ENCODE measurements around the gene GMPPA.

Gene GMPPA

DNA sequence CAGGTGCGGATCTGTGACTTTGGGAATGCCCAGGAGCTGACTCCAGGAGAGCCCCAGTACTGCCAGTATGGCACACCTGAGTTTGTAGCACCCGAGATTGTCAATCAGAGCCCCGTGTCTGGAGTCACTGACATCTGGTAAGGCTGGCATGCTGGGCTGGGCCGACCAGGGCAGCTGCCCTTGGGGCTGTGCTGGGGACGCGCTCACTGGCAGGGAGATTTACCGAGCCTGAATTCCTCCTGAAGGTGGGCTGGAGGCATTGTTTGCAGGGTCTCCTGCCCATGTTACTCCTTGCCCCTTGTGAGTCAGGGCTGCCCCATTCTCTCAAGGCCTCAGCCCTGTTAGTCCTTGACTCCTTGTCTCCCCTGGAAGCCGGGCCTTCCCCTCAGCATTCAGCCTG, 18.7 kb upstream of the GMPPA start:
- H3K36me3 ChIP-seq (ENCODE audit: control insufficient read depth, insufficient read depth, low read length): peaks cover 11% of the 10 kb centered on the region
- no peak overlapping the region for H3K4me3 ChIP-seq (ENCODE audit: low read depth, low read length)
- H3K9me3 ChIP-seq (ENCODE audit: control insufficient read depth, insufficient read depth, low read length): no peaks in the 10 kb centered on the region
- peaks cover 5% of the 10 kb centered on the region for H3K4me1 ChIP-seq (ENCODE audit: control insufficient read depth, insufficient read depth, low read length)
- peaks cover 19% of the 10 kb centered on the region for H3K27me3 ChIP-seq (ENCODE audit: control insufficient read depth, insufficient read depth, low read length)
- H3K9ac ChIP-seq (ENCODE audit: low read depth, low read length): no peak overlapping the region

DNA sequence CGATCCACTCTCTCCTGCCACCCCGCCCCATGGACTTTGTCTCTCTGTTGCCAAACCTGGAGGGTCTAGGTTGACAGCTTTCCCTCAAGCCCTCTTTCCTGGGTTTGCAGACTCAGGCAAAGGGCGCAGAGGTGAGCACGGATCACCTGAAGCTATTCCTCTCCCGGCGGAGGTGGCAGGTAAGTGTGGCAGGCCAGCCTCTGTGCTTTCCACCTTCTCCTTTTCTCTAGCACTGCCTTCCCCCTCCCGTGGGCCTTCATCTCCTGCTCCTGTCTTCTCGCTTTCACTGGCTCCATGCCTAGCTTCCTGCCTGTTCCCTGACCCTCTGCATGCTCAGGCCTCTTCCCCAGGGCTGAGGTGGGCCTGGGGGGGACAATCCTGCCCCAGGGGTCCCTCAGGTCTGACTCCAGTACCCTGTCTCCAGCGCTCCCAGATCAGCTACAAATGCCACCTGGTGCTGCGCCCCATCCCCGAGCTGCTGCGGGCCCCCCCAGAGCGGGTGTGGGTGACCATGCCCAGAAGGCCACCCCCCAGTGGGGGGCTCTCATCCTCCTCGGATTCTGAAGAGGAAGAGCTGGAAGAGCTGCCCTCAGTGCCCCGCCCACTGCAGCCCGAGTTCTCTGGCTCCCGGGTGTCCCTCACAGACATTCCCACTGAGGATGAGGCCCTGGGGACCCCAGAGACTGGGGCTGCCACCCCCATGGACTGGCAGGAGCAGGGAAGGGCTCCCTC, 15.9 kb upstream of the GMPPA start:
- Histone ChIP-seq H3K4me3 (ENCODE audit: low read depth, low read length) (no peak overlapping the region), H3K36me3 (ENCODE audit: control insufficient read depth, insufficient read depth, low read length) (peaks cover 11% of the 10 kb centered on the region), H3K9me3 (ENCODE audit: control insufficient read depth, insufficient read depth, low read length) (no peaks in the 10 kb centered on the region), H3K9ac (ENCODE audit: low read depth, low read length) (no peak overlapping the region), H3K4me1 (ENCODE audit: control insufficient read depth, insufficient read depth, low read length) (peaks cover 16% of the 10 kb centered on the region), H3K27me3 (ENCODE audit: control insufficient read depth, insufficient read depth, low read length) (peaks cover 34% of the 10 kb centered on the region)

GRCh38 chr2:219483451-219484342, 15.0 kb upstream of the GMPPA start:
- Histone ChIP-seq H3K27me3 (ENCODE audit: control insufficient read depth, insufficient read depth, low read length) (peaks cover 34% of the 10 kb centered on the region), H3K4me1 (ENCODE audit: control insufficient read depth, insufficient read depth, low read length) (peaks cover 16% of the 10 kb centered on the region), H3K4me3 (ENCODE audit: low read depth, low read length) (peak overlapping the region; percentile 35), H3K9ac (ENCODE audit: low read depth, low read length) (no peak overlapping the region), H3K9me3 (ENCODE audit: control insufficient read depth, insufficient read depth, low read length) (no peaks in the 10 kb centered on the region), H3K36me3 (ENCODE audit: control insufficient read depth, insufficient read depth, low read length) (peaks cover 11% of the 10 kb centered on the region)

DNA sequence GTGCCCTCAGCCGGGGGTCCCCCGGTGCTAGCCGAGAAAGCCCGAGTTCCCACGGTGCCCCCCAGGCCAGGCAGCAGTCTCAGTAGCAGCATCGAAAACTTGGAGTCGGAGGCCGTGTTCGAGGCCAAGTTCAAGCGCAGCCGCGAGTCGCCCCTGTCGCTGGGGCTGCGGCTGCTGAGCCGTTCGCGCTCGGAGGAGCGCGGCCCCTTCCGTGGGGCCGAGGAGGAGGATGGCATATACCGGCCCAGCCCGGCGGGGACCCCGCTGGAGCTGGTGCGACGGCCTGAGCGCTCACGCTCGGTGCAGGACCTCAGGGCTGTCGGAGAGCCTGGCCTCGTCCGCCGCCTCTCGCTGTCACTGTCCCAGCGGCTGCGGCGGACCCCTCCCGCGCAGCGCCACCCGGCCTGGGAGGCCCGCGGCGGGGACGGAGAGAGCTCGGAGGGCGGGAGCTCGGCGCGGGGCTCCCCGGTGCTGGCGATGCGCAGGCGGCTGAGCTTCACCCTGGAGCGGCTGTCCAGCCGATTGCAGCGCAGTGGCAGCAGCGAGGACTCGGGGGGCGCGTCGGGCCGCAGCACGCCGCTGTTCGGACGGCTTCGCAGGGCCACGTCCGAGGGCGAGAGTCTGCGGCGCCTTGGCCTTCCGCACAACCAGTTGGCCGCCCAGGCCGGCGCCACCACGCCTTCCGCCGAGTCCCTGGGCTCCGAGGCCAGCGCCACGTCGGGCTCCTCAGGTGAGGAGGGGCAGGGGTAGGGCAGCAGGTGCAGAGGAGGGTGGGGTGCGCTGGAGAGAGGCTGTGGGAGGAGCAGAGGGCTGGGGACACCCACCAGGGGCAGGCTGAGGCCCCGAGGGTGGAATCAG, 14.1 kb upstream of the GMPPA start:
- peaks cover 16% of the 10 kb centered on the region for H3K4me1 ChIP-seq (ENCODE audit: control insufficient read depth, insufficient read depth, low read length)
- peaks cover 13% of the 10 kb centered on the region for H3K36me3 ChIP-seq (ENCODE audit: control insufficient read depth, insufficient read depth, low read length)
- peaks cover 34% of the 10 kb centered on the region for H3K27me3 ChIP-seq (ENCODE audit: control insufficient read depth, insufficient read depth, low read length)
- H3K4me3 ChIP-seq (ENCODE audit: low read depth, low read length): peak overlapping the region; percentile 35
- no peak overlapping the region for H3K9ac ChIP-seq (ENCODE audit: low read depth, low read length)
- H3K9me3 ChIP-seq (ENCODE audit: control insufficient read depth, insufficient read depth, low read length): no peaks in the 10 kb centered on the region

DNA sequence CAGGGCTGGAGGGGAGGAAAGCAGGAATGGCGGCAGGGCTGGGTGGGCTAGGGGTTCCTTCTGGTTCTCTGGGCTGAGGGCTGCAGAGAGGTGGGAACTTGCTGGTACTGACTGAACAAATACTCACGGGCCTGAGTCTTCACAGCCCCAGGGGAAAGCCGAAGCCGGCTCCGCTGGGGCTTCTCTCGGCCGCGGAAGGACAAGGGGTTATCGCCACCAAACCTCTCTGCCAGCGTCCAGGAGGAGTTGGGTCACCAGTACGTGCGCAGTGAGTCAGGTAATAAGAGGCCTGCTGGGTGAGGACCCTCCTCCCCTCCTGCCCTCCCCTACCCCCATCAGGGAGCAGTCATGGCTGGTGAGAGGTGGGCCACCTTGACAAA, 13.5 kb upstream of the GMPPA start:
- peaks cover 16% of the 10 kb centered on the region for H3K4me1 ChIP-seq (ENCODE audit: control insufficient read depth, insufficient read depth, low read length)
- no peak overlapping the region for H3K9ac ChIP-seq (ENCODE audit: low read depth, low read length)
- H3K27me3 ChIP-seq (ENCODE audit: control insufficient read depth, insufficient read depth, low read length): peaks cover 34% of the 10 kb centered on the region
- H3K36me3 ChIP-seq (ENCODE audit: control insufficient read depth, insufficient read depth, low read length): peaks cover 8% of the 10 kb centered on the region
- peak overlapping the region; percentile 35 for H3K4me3 ChIP-seq (ENCODE audit: low read depth, low read length)
- no peaks in the 10 kb centered on the region for H3K9me3 ChIP-seq (ENCODE audit: control insufficient read depth, insufficient read depth, low read length)

DNA sequence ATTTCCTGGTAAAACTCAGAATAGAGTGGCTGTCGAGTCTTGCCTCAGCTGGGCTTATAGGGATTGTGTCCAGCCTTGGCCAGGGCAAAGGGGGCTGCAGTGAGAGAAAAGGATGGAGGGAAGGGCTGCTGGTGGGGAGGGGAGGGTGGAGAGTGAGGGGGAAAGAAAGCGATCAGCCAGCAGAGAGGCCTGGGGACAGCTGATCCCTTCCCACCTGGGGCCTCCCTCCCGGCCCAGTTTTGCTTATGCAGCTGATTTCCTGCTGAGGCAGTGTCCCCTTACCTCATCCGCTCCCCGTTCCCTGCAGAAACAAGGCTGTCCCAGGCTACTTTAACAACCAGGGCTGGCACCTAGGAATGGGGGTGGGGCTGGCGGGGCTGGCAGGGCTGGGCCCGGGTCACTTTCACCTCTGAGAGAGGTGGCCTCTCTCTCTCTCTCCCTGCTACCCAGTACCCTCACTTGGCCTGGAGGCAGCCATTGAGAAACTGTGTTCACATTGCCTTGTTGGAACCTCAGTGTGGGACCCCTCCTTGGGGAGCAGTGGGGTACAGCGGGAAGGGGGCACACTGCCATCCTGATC, 12.2 kb upstream of the GMPPA start:
- Histone ChIP-seq H3K9ac (ENCODE audit: low read depth, low read length) (no peak overlapping the region), H3K4me1 (ENCODE audit: control insufficient read depth, insufficient read depth, low read length) (peaks cover 16% of the 10 kb centered on the region), H3K9me3 (ENCODE audit: control insufficient read depth, insufficient read depth, low read length) (no peaks in the 10 kb centered on the region), H3K36me3 (ENCODE audit: control insufficient read depth, insufficient read depth, low read length) (peaks cover 5% of the 10 kb centered on the region), H3K27me3 (ENCODE audit: control insufficient read depth, insufficient read depth, low read length) (peaks cover 34% of the 10 kb centered on the region), H3K4me3 (ENCODE audit: low read depth, low read length) (no peak overlapping the region)

- Histone ChIP-seq H3K27me3 (ENCODE audit: control insufficient read depth, insufficient read depth, low read length) (peaks cover 31% of the 10 kb centered on the region), H3K4me1 (ENCODE audit: control insufficient read depth, insufficient read depth, low read length) (peaks cover 16% of the 10 kb centered on the region), H3K4me3 (ENCODE audit: low read depth, low read length) (no peak overlapping the region), H3K36me3 (ENCODE audit: control insufficient read depth, insufficient read depth, low read length) (peaks cover 2% of the 10 kb centered on the region), H3K9me3 (ENCODE audit: control insufficient read depth, insufficient read depth, low read length) (no peaks in the 10 kb centered on the region), H3K9ac (ENCODE audit: low read depth, low read length) (no peak overlapping the region)
These were observed 10.4 kb upstream of the GMPPA start for GRCh38 chr2:219488149-219488843.

DNA sequence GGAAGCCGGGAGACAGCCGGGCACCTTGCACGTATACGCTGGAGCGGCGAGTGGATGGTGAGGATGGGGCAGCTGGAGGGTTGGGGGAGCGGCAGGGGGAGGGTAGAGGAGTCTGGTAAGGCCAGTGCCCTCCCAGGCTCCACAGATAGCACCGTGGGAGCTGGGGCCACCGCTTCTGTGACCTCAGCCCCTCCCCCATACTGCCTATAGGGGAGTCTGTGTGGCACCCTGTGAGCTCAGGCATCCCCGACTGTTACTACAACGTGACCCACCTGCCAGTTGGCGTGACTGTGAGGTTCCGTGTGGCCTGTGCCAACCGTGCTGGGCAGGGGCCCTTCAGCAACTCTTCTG, 9.9 kb upstream of the GMPPA start:
- Histone ChIP-seq H3K4me1 (ENCODE audit: control insufficient read depth, insufficient read depth, low read length) (peaks cover 16% of the 10 kb centered on the region), H3K9me3 (ENCODE audit: control insufficient read depth, insufficient read depth, low read length) (no peaks in the 10 kb centered on the region), H3K9ac (ENCODE audit: low read depth, low read length) (no peak overlapping the region), H3K4me3 (ENCODE audit: low read depth, low read length) (no peak overlapping the region), H3K27me3 (ENCODE audit: control insufficient read depth, insufficient read depth, low read length) (peaks cover 35% of the 10 kb centered on the region), H3K36me3 (ENCODE audit: control insufficient read depth, insufficient read depth, low read length) (peaks cover 2% of the 10 kb centered on the region)

DNA sequence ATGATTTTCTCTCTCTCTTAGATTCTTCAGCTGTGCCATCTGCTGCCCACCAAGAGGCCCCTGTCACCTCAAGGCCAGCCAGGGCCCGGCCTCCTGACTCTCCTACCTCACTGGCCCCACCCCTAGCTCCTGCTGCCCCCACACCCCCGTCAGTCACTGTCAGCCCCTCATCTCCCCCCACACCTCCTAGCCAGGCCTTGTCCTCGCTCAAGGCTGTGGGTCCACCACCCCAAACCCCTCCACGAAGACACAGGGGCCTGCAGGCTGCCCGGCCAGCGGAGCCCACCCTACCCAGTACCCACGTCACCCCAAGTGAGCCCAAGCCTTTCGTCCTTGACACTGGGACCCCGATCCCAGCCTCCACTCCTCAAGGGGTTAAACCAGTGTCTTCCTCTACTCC, 9.4 kb upstream of the GMPPA start:
- Histone ChIP-seq H3K9me3 (ENCODE audit: control insufficient read depth, insufficient read depth, low read length) (no peaks in the 10 kb centered on the region), H3K27me3 (ENCODE audit: control insufficient read depth, insufficient read depth, low read length) (peaks cover 35% of the 10 kb centered on the region), H3K36me3 (ENCODE audit: control insufficient read depth, insufficient read depth, low read length) (peaks cover 2% of the 10 kb centered on the region), H3K4me3 (ENCODE audit: low read depth, low read length) (no peak overlapping the region), H3K4me1 (ENCODE audit: control insufficient read depth, insufficient read depth, low read length) (peaks cover 16% of the 10 kb centered on the region), H3K9ac (ENCODE audit: low read depth, low read length) (no peak overlapping the region)

- peaks cover 17% of the 10 kb centered on the region for H3K4me1 ChIP-seq (ENCODE audit: control insufficient read depth, insufficient read depth, low read length)
- H3K36me3 ChIP-seq (ENCODE audit: control insufficient read depth, insufficient read depth, low read length): peaks cover 2% of the 10 kb centered on the region
- no peaks in the 10 kb centered on the region for H3K9me3 ChIP-seq (ENCODE audit: control insufficient read depth, insufficient read depth, low read length)
These were observed 8.5 kb upstream of the GMPPA start for GRCh38 chr2:219490186-219490585.

More at GRCh38 chr2:219490186-219490585, 8.5 kb upstream of the GMPPA start:
- no peak overlapping the region for H3K4me3 ChIP-seq (ENCODE audit: low read depth, low read length)
- no peak overlapping the region for H3K9ac ChIP-seq (ENCODE audit: low read depth, low read length)
- H3K27me3 ChIP-seq (ENCODE audit: control insufficient read depth, insufficient read depth, low read length): peaks cover 35% of the 10 kb centered on the region
